Transverse colon (tissue), 4 donors: ENCODE measurements around the gene GADD45G. TPM values are rescaled to one million over a fixed set of nuclear protein-coding genes. Genes with fewer than 3 reads are reported as not detected.

Source experiments
- DNase-seq: peaks from one replicate; pipeline ENCODE4 v3.0.0-alpha.2; 2019
- H3K27ac ChIP-seq, 4 donors: fragments of 200-600 bp; sonication (generic); 2 replicates each; pipeline ENCODE4 v1.5.1; 2016 to 2018; ENCODE audit warnings: inconsistent platforms in 4 of 4
- H3K27me3 ChIP-seq: fragments of 200-600 bp; sonication (generic); 2 replicates; pipeline ENCODE4 v1.5.1; 2017; ENCODE audit warnings: inconsistent platforms
- H3K36me3 ChIP-seq, 4 donors: fragments of 200-600 bp; sonication (generic); 2 replicates each; pipeline ENCODE4 v1.5.1; 2017 to 2019; ENCODE audit warnings: inconsistent platforms in 4 of 4
- H3K4me1 ChIP-seq, 4 donors: fragments of 200-600 bp; sonication (generic); 2 replicates each; pipeline ENCODE4 v1.5.1; 2017 to 2020; ENCODE audit warnings: inconsistent platforms in 4 of 4
- H3K4me3 ChIP-seq, 4 donors: fragments of 200-600 bp; sonication (generic); 1 replicate in 1 of 4; 2 replicates in 3 of 4; pipeline versions ENCODE4 v1.5.1 to v1.6.1; 2017 to 2019; ENCODE audit warnings: inconsistent platforms in 4 of 4
- H3K9me3 ChIP-seq, 2 donors: fragments of 200-600 bp; sonication (generic); 2 replicates each; pipeline ENCODE4 v1.5.1; 2017 to 2019; ENCODE audit warnings: inconsistent platforms in 2 of 2
- CTCF ChIP-seq, 5 experiments: fragments of 200-600 bp in 3 of 5; fragments of 450-650 bp in 2 of 5; sonication (generic) in 3 of 5; IDR thresholded peaks; 1 replicate in 2 of 5; 2 replicates in 3 of 5; pipeline ENCODE4 v1.5.1; 2016 to 2017; ENCODE audit warnings: antibody characterized with exemption in 5 of 5, inconsistent platforms in 3 of 5, mild to moderate bottlenecking in 2 of 5, moderate library complexity in 1 of 5
- EP300 ChIP-seq: sonication (generic); formaldehyde crosslinking; IDR thresholded peaks from one replicate; pipeline ENCODE4 v1.6.1; 2017; ENCODE audit warnings: antibody characterized with exemption, low read depth
- POLR2A ChIP-seq: fragments of 450-650 bp; IDR thresholded peaks from one replicate; pipeline ENCODE4 v1.6.1; 2016; ENCODE audit warnings: antibody characterized with exemption, mild to moderate bottlenecking, moderate library complexity
- POLR2AphosphoS5 ChIP-seq, 3 donors: sonication (generic); formaldehyde crosslinking; IDR thresholded peaks; one replicate each; pipeline ENCODE4 v1.6.1; 2016; ENCODE audit warnings: antibody characterized with exemption in 3 of 3
- WGBS, 2 donors: methylation state at CpG; one replicate each; pipeline ENCODE4 v1.1.5; 2018; ENCODE audit warnings: low coverage in 1 of 2; 5-methylcytosine and 5-hydroxymethylcytosine counted together
- in situ Hi-C, 4 donors: fragments of 200-750 bp; cut with MboI; loops; one replicate each; pipeline versions ENCODE4 v1.15.0 to v1.15.1; 2017; ENCODE audit warnings: low sequenced_read_pairs in 3 of 4, low pct_ligation_motif_present in 1 of 4, low pct_unique_long_range_greater_than_20kb in 1 of 4
- intact Hi-C: fragments of 100-400 bp; cut with DNase I; formaldehyde crosslinking; loops from one replicate; pipeline ENCODE4 v1.15.1; 2023; ENCODE audit warnings: low total_unique reads
- total RNA-seq, 4 donors: library from RNA; depleted of rRNA; stranded (reverse); fragments of >200 nt; gene quantifications; one replicate each; pipeline ENCODE4 v1.1.0, GENCODE V29; 2016

Gene GADD45G
- total RNA-seq, 4 donors from 2014 or later, result 8.4 to 12.7 (median 10.3) TPM

- WGBS, 2 donors, result 52% methylated on average over 13 of the region's 13 CpGs; no CpG with 5 or more reads in 1 of the 2 donors
- TF ChIP-seq POLR2A (no peak), CTCF (IDR thresholded peaks at IDR 0.05) (no peak), EP300 (no peak), POLR2AphosphoS5 (IDR thresholded peaks at IDR 0.05) (no peak)
- in situ Hi-C loops (loop anchor here (10.0 to 25.0 kb wide), 4 partner anchors 1044 to 1282 kb away; partner anchors contain the start of gene DIRAS2 (in 1 of the 4)), intact Hi-C loops (no loop called here)
- Histone ChIP-seq H3K36me3 (no peaks in the 10 kb centered on the region), H3K4me3 (no peak overlapping the region), H3K27me3 (no peaks in the 10 kb centered on the region), H3K9me3 (no peaks in the 10 kb centered on the region), H3K4me1 (peaks cover 0 to 6% (median 2%) of the 10 kb centered on the region in 4 donors), H3K27ac (no peak overlapping the region)
- DNase-seq, result no peak
Measured at GRCh38 chr9:89592963-89593726, 11.7 kb upstream of the GADD45G start.

- intact Hi-C loops, result no loop called here
- TF ChIP-seq POLR2AphosphoS5 (IDR thresholded peaks at IDR 0.05) (no peak), CTCF (IDR thresholded peaks at IDR 0.05) (peak; percentile 39 to 78 (median 62))
- WGBS, 2 donors, result 32% methylated on average over 10 of the region's 14 CpGs; no CpG with 5 or more reads in 1 of the 2 donors
- peaks cover 0 to 6% (median 2%) of the 10 kb centered on the region in 4 donors for H3K4me1 ChIP-seq
- H3K36me3 ChIP-seq, result no peaks in the 10 kb centered on the region
- H3K27ac ChIP-seq, result no peak overlapping the region
- no peak overlapping the region for H3K4me3 ChIP-seq
- peak; percentile 69 for DNase-seq
- no peaks in the 10 kb centered on the region for H3K9me3 ChIP-seq
- in situ Hi-C loops, result loop anchor here (10.0 to 25.0 kb wide), 4 partner anchors 1043 to 1281 kb away; partner anchors contain the start of gene DIRAS2 (in 1 of the 4)
- H3K27me3 ChIP-seq, result no peaks in the 10 kb centered on the region
Measured at GRCh38 chr9:89593727-89594427, 10.9 kb upstream of the GADD45G start.

GRCh38 chr9:89594811-89595550 lies 9.8 kb upstream of the GADD45G start:
- TF ChIP-seq CTCF (IDR thresholded peaks at IDR 0.05) (no peak), POLR2A (no peak), EP300 (no peak), POLR2AphosphoS5 (IDR thresholded peaks at IDR 0.05) (no peak)
- Histone ChIP-seq H3K4me1 (peaks cover 0 to 6% (median 2%) of the 10 kb centered on the region in 4 donors), H3K4me3 (no peak overlapping the region), H3K9me3 (no peaks in the 10 kb centered on the region), H3K27ac (no peak overlapping the region), H3K27me3 (no peaks in the 10 kb centered on the region), H3K36me3 (no peaks in the 10 kb centered on the region)
- DNase-seq, result no peak
- intact Hi-C loops (no loop called here), in situ Hi-C loops (loop anchor here (5.0 to 25.0 kb wide), 5 partner anchors 507 to 1280 kb away; partner anchors contain the start of gene DIRAS2 (in 1 of the 4))
- 88% methylated on average over 8 of the region's 8 CpGs; no CpG with 5 or more reads in 1 of the 2 donors for WGBS, 2 donors
